Measurements from ENCODE around the gene ANXA2R.

- no peak for TF ChIP-seq TCF7L2 (IDR thresholded peaks at IDR 0.05; ENCODE audit: borderline replicate concordance, low read depth, low read length)
- no peak for TF ChIP-seq ZNF549 (tag by site-specific recombination; IDR thresholded peaks at IDR 0.05)
- no peak for TF ChIP-seq YY2 (tag by site-specific recombination; IDR thresholded peaks at IDR 0.05)
- TF ChIP-seq CTCF (tag by site-specific recombination; IDR thresholded peaks at IDR 0.05) = no peak
Measured at GRCh38 chr5:43039152-43039470, 1.0 kb downstream of the ANXA2R start.

Measured in HEK293 (cell line).